Measurements from ENCODE around the gene GPR158.

Gene GPR158

DNA sequence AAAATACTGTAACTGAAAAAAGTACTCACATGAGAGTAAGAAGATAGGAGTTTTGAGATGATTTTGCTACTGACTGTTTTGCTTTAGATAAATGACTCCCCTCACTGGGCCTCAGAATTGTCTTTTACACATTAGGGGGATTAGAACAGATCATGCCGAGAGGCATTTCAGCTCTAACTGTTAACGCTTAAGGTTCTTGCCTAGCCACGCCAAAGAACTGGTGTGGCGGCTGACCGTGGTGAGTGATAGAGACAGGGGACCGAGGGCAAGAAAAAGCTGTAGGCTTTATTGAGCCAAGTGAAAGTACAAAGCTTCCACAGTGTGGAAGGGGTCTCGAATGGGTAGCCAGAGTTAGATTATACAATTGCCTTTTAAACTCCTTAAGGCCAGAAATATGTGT lies 390.8 kb downstream of the GPR158 start:
- TF ChIP-seq PPARA (CRISPR knock-in tag; IDR thresholded peaks at IDR 0.05; ENCODE audit: borderline replicate concordance) (no peak), ESRRG (CRISPR knock-in tag; IDR thresholded peaks at IDR 0.05) (no peak), ZC3H10 (CRISPR knock-in tag; IDR thresholded peaks at IDR 0.05) (no peak), ZNF70 (CRISPR knock-in tag; IDR thresholded peaks at IDR 0.05) (no peak), CREB5 (CRISPR knock-in tag; IDR thresholded peaks at IDR 0.05; ENCODE audit: low read depth) (no peak), ISL1 (CRISPR knock-in tag; IDR thresholded peaks at IDR 0.05) (no peak), ZFP3 (CRISPR knock-in tag; IDR thresholded peaks at IDR 0.05) (no peak), BACH2 (CRISPR knock-in tag; IDR thresholded peaks at IDR 0.05; ENCODE audit: borderline replicate concordance) (no peak), OSR1 (CRISPR knock-in tag; IDR thresholded peaks at IDR 0.05) (no peak), CSDC2 (CRISPR knock-in tag; IDR thresholded peaks at IDR 0.05) (no peak), ZNF8 (CRISPR knock-in tag; IDR thresholded peaks at IDR 0.05) (no peak), ZNF565 (CRISPR knock-in tag; conservative IDR thresholded peaks at IDR 0.05; ENCODE audit: low read depth) (no peak), ZFP30 (CRISPR knock-in tag; IDR thresholded peaks at IDR 0.05) (no peak), TOX (CRISPR knock-in tag; IDR thresholded peaks at IDR 0.05; ENCODE audit: borderline replicate concordance) (no peak), POU6F1 (CRISPR knock-in tag; IDR thresholded peaks at IDR 0.05; ENCODE audit: borderline replicate concordance, low read depth) (no peak), RARB (CRISPR knock-in tag; IDR thresholded peaks at IDR 0.05) (no peak), GLIS3 (CRISPR knock-in tag; IDR thresholded peaks at IDR 0.05) (no peak), SNAI2 (CRISPR knock-in tag; IDR thresholded peaks at IDR 0.05) (no peak)
- TF ChIP-seq, protein P1, sequence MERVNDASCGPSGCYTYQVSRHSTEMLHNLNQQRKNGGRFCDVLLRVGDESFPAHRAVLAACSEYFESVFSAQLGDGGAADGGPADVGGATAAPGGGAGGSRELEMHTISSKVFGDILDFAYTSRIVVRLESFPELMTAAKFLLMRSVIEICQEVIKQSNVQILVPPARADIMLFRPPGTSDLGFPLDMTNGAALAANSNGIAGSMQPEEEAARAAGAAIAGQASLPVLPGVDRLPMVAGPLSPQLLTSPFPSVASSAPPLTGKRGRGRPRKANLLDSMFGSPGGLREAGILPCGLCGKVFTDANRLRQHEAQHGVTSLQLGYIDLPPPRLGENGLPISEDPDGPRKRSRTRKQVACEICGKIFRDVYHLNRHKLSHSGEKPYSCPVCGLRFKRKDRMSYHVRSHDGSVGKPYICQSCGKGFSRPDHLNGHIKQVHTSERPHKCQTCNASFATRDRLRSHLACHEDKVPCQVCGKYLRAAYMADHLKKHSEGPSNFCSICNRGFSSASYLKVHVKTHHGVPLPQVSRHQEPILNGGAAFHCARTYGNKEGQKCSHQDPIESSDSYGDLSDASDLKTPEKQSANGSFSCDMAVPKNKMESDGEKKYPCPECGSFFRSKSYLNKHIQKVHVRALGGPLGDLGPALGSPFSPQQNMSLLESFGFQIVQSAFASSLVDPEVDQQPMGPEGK (CRISPR knock-in tag; IDR thresholded peaks at IDR 0.05; ENCODE audit: borderline replicate concordance) = no peak
- TF ChIP-seq, protein P2, sequence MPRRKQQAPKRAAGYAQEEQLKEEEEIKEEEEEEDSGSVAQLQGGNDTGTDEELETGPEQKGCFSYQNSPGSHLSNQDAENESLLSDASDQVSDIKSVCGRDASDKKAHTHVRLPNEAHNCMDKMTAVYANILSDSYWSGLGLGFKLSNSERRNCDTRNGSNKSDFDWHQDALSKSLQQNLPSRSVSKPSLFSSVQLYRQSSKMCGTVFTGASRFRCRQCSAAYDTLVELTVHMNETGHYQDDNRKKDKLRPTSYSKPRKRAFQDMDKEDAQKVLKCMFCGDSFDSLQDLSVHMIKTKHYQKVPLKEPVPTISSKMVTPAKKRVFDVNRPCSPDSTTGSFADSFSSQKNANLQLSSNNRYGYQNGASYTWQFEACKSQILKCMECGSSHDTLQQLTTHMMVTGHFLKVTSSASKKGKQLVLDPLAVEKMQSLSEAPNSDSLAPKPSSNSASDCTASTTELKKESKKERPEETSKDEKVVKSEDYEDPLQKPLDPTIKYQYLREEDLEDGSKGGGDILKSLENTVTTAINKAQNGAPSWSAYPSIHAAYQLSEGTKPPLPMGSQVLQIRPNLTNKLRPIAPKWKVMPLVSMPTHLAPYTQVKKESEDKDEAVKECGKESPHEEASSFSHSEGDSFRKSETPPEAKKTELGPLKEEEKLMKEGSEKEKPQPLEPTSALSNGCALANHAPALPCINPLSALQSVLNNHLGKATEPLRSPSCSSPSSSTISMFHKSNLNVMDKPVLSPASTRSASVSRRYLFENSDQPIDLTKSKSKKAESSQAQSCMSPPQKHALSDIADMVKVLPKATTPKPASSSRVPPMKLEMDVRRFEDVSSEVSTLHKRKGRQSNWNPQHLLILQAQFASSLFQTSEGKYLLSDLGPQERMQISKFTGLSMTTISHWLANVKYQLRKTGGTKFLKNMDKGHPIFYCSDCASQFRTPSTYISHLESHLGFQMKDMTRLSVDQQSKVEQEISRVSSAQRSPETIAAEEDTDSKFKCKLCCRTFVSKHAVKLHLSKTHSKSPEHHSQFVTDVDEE (CRISPR knock-in tag; IDR thresholded peaks at IDR 0.05) = no peak
- no peak for ATAC-seq

- ATAC-seq = no peak
- TF ChIP-seq ISL1 (CRISPR knock-in tag; IDR thresholded peaks at IDR 0.05) = no peak
- no peak for TF ChIP-seq OSR1 (CRISPR knock-in tag; IDR thresholded peaks at IDR 0.05)
- TF ChIP-seq CREB5 (CRISPR knock-in tag; IDR thresholded peaks at IDR 0.05; ENCODE audit: low read depth) = no peak
These were observed 398.5 kb downstream of the GPR158 start for GRCh38 chr10:25573316-25573715.

GRCh38 chr10:25575343-25575742 lies 400.5 kb downstream of the GPR158 start:
- ATAC-seq = no peak
- TF ChIP-seq ZNF70 (CRISPR knock-in tag; IDR thresholded peaks at IDR 0.05) (no peak), ISL1 (CRISPR knock-in tag; IDR thresholded peaks at IDR 0.05) (no peak), ZNF8 (CRISPR knock-in tag; IDR thresholded peaks at IDR 0.05) (no peak), ZFP30 (CRISPR knock-in tag; IDR thresholded peaks at IDR 0.05) (no peak), OSR1 (CRISPR knock-in tag; IDR thresholded peaks at IDR 0.05) (no peak), CREB5 (CRISPR knock-in tag; IDR thresholded peaks at IDR 0.05; ENCODE audit: low read depth) (no peak)
- TF ChIP-seq, protein P1 (CRISPR knock-in tag; IDR thresholded peaks at IDR 0.05; ENCODE audit: borderline replicate concordance) = no peak
